HG02571 (cell line): Measurements from ENCODE around the gene CXCL9.
"Not testable (repeated sequence)": the region's sequence is repeated elsewhere in the genome, so short reads cannot be mapped to it uniquely, and the experiment has no call there.

Source experiments
- ATAC-seq: cut with Tn5 transposase; IDR thresholded peaks from one replicate; pipeline ENCODE4 v1.9.1; 2021; ENCODE audit warnings: mild to moderate bottlenecking, moderate library complexity; ENCODE audit not compliant: unreplicated experiment

Gene CXCL9

GRCh38 chr4:76007089-76007862 is at the start of gene CXCL9:
TSS of gene CXCL9 (minus strand) at chr4:76007509. CDS start at chr4:76007449, 60 bp downstream.
- no peak for ATAC-seq

DNA sequence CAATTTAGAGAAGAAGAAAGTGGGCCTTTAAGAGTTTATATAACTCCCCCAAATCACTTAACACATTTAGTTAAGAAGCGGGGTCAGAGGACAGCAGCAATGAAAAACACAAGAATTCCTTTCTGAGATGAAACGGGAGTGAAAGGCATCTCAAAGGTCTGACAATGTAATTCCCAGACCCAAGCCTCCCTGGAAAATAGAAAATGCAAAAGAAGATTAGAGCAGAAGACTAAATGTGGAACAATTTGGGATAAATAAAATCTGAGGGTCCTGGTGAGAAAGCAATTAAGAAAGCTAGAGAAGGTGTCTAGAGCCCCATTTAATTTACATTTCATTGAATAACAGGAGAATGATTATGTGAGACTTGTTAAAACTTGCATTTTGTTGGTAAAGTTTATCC is 48.1 kb upstream of the CXCL9 start:
- ATAC-seq = no peak

- peak; percentile 91 for ATAC-seq
These were observed 47.7 kb upstream of the CXCL9 start for GRCh38 chr4:76055016-76055415.

- ATAC-seq = no peak
These were observed 46.4 kb upstream of the CXCL9 start for GRCh38 chr4:76053730-76054129.

GRCh38 chr4:76050560-76051050 is 43.3 kb upstream of the CXCL9 start:
- ATAC-seq = not testable (repeated sequence)

DNA sequence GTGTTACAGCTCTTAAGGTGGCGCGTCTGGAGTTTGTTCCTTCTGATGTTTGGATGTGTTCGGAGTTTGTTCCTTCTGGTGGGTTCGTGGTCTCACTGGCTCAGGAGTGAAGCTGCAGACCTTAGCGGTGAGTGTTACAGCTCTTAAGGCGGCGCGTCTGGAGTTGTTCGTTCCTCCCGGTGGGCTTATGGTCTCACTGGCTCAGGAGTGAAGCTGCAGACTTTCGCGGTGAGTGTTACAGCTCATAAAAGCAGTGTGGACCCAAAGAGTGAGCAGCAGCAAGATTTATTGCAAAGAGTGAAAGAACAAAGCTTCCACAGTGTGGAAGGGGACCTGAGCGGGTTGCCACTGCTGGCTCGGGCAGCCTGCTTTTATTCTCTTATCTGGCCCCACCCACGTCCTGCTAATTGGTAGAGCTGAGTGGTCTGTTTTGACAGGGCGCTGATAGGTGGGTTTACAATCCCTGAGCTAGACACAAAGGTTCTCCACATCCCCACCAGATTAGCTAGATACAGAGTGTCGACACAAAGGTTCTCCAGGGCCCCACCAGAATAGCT is 42.6 kb upstream of the CXCL9 start:
- ATAC-seq = not testable (repeated sequence)

DNA sequence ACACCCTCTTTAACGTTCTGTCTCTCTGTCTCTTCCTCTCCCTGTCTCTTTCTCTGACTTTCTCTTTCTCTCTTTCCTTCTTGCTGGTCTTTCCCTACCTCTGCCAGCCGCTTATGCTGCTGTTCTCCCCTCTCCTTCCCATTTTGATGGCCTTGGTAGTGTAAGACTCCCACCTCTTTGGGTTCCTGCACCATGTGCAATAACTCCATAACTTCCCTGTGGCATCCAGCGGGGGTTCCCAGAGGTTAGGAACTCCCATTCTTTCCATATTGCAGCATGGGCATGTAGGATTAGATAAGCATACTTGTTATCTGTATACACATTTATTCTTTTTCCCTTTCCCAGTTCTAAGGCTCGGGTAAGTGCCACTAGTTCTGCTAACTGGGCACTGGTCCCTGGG is 37.4 kb upstream of the CXCL9 start:
- ATAC-seq = not testable (repeated sequence)

DNA sequence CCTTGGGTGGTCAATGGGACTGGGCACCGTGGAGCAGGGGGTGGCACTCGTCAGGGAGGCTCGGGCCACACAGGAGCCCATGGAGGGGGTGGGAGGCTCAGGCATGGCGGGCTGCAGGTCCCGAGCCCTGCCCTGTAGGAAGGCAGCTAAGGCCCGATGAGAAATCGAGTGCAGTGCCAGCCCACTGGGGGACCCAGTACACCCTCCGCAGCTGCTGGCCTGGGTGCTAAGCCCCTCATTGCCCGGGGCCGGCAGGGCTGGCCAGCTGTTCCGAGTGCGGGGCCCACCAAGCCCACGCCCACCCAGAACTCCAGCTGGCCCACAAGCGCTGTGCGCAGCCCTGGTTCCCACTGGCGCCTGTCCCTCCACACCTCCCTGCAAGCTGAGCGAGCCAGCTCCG is 36.0 kb upstream of the CXCL9 start:
- not testable (repeated sequence) for ATAC-seq

GRCh38 chr4:76042241-76042998 is 35.1 kb upstream of the CXCL9 start:
- not testable (repeated sequence) for ATAC-seq

DNA sequence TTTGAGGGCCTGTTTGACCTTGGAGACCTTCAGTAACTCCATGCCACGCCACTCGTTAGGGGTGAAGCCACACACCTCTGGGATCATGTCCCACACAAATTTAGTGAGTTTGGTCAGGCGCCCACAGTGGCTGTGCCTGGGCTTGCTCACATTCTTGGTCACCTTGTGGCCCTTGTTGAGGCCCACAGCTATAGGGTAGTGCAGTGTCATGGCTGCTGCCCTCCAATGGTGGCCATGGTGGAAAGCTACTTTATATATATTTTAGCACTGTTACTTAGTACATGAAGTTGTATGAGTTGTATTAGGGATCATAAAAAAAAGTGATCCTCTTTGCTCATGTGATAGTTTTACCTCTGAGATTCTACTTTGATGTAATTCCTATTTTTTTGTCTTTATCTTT is 29.5 kb upstream of the CXCL9 start:
- ATAC-seq = no peak

GRCh38 chr4:76035799-76036380 is 28.6 kb upstream of the CXCL9 start, which contains the start of gene CXCL11:
TSS of gene CXCL11 (minus strand) at chr4:76036070. CDS start at chr4:76035987, 83 bp downstream.
- no peak for ATAC-seq

DNA sequence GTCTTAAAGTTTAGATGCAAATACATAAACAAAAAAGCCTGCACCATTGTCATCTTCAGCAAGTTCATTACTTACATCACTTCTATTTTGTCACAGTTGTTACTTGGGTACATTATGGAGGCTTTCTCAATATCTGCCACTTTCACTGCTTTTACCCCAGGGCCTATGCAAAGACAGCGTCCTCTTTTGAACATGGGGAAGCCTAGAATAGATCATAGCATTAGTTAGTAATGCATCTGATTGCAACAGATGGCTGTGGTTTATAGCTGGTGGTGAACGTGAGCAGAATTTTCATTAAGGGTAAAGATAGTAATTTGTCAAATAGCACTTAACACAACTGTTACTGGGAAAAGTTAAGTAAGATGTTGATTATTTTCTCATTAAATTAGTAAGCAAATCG is 27.8 kb upstream of the CXCL9 start:
- peak; percentile 62 for ATAC-seq

DNA sequence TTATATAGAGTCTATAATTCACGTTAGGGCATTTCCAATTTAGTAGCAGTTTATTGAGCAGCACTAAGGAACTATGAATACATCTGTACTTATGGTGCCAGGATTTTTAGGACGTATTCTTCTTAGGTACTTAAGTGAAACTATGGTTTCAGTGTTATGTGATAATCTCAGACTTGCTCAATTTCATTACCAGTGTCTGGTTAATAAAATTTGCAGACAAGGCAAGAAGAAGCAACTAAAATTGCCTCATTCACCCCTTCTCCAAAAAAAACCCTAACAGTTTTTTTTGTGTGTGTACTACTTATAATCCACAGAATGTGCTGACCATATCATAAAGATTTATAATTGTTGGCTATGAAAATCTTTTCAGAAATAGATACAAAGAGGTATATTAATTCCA is 22.0 kb upstream of the CXCL9 start:
- no peak for ATAC-seq

- no peak for ATAC-seq
These were observed 21.0 kb upstream of the CXCL9 start for GRCh38 chr4:76028350-76028765.

DNA sequence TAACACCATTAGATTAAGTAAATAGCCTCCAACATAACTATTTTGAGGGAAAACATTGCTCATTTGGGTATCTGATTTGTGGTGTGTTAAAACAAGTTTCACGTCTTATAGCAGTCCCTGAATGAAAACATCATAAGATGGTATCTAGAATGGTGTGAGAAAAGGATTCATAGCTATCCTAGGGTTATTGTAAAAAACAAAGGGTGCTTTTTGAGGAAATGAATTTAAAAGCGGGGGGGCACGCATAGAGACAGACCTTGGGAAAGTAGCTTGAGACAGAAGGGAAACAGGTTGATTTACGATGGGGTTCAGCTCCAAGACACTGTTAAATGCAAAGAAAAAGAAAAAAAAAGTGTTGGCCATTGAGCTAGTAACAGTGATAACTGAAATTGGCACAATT is 16.8 kb upstream of the CXCL9 start:
- no peak for ATAC-seq

- no peak for ATAC-seq
These were observed 16.1 kb upstream of the CXCL9 start, which contains the start of gene CXCL10 for GRCh38 chr4:76023389-76023788. TSS of gene CXCL10 (minus strand) at chr4:76023497. CDS start at chr4:76023431, 66 bp downstream.

DNA sequence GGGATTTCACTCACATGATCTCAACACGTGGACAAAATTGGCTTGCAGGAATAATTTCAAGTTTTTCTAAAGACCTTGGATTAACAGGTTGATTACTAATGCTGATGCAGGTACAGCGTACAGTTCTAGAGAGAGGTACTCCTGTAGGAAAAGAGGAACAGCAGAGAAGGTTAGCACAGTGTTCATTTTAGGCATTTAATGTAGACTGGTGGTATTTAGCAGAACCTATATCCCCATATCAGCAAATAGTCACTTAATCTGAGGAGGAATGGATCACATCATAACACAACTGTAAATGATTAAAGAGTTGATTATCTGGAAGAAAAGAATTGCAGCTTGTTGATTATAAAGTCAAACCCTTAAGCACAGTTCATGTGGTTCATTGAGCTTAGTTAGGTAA is 15.4 kb upstream of the CXCL9 start:
- ATAC-seq = no peak

DNA sequence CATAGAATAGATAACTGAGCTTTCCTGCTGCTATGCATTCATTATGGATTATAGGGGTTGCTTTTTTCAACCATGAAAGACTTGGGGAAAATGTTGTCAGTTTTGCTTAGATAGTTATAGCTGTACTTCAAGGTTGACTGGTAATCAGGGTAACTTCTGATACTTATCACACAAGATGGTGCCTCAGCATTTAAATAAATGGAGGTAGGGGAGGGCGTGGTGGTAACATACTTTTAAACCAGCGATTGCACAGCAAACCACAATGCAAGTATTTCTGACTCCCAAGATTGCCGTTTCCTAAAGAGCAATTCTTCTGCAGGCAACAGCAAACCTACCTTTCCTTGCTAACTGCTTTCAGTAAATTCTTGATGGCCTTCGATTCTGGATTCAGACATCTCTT is 14.7 kb upstream of the CXCL9 start:
- no peak for ATAC-seq

DNA sequence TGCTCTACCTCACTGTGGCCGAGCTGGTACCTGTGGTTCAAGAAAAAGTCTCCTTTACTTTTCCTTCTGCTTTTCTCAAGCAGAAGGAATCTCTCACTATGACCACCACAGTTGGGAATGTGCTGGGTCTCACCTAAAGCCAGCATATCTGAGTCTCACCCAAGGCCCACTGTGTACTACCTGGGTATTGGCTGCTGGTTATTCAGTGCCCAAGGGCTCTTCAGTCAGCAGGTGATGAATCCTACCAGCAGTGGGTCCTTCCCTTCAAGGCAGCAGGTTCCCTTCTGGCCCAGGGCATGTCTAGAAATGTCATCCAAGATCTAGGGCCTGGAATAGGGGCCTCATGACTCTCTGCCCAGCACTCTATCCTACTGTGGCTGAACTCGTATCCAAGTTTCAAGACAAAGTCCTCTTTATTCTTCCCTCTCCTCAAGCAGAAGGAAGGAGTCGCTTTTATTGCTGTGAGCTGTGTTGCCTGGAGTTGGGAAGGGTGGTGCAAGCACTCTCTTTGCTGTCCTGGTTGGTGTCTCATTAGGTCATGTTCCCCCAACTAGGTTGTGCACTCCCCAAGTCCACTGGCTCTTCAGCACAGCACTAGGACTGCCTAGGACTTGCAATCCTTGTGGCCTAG is 9.9 kb upstream of the CXCL9 start:
- no peak for ATAC-seq

- ATAC-seq = peak; percentile 79
These were observed 9.1 kb upstream of the CXCL9 start for GRCh38 chr4:76016393-76016792.

DNA sequence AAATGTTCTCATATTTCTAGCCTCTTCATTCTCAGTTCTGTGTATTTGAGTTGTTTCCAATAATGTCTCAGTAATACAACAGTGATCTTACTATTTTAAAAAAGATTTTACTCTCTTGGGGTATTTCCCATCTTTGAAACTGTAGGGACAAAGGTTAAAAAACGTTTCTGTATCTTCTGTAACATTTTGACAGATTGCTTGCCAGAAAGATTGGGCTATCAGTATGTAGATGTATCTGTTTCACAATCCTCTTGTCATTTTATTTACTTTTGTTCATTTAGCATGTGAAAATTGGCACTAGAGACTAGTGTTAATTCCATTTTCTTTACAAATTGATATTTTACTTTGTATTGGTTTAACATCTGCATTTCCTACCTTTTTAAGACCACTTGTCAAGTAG is 6.2 kb upstream of the CXCL9 start:
- no peak for ATAC-seq
